WTC11 (cell line): ENCODE data around the gene PPP1R16B. TPM values are rescaled to one million over a fixed set of nuclear protein-coding genes. Genes with fewer than 3 reads are reported as not detected.

ENCODE experiments used
- ATAC-seq: fragments of 200-7000 bp; cut with Tn5 transposase; 2 replicates; pipeline ENCODE4 v1.10.0; 2021; ENCODE audit warnings: mild to moderate bottlenecking, moderate library complexity
- CTCF ChIA-PET: fragments of 300-600 bp; sonication (Branson Sonifier 250); formaldehyde crosslinking; loops from one replicate; lab custom pipeline; 2021; ENCODE audit warnings: antibody characterized with exemption; lab: Charles Lee
- POLR2A ChIA-PET: fragments of 350-600 bp; sonication (Branson Sonifier 250); formaldehyde crosslinking; loops from one replicate; lab custom pipeline; 2021; ENCODE audit warnings: antibody characterized with exemption; lab: Charles Lee
- DNase-seq: peaks from one replicate; pipeline ENCODE4 v3.0.0; 2021; ENCODE audit warnings: low spot score
- H3K27ac Mint-ChIP-seq: 2 replicates; pipeline ENCODE4 v1.8.0; 2021; ENCODE audit warnings: mixed read lengths
- H3K27me3 Mint-ChIP-seq: 2 replicates; pipeline ENCODE4 v1.8.0; 2021; ENCODE audit warnings: low read depth, mild to moderate bottlenecking, moderate library complexity, mixed read lengths
- H3K36me3 Mint-ChIP-seq: 2 replicates; pipeline ENCODE4 v1.8.0; 2021; ENCODE audit warnings: mixed read lengths
- H3K4me1 Mint-ChIP-seq: 2 replicates; pipeline ENCODE4 v1.8.0; 2022; ENCODE audit warnings: mixed read lengths
- H3K4me3 Mint-ChIP-seq: 2 replicates; pipeline ENCODE4 v1.8.0; 2021; ENCODE audit warnings: mild to moderate bottlenecking, moderate library complexity, mixed read lengths
- H3K9me3 Mint-ChIP-seq: 2 replicates; pipeline ENCODE4 v1.8.0; 2021; ENCODE audit warnings: mixed read lengths
- EMX1 ChIP-seq: fragments of 250-450 bp; sonication (Bioruptor Pico); IDR thresholded peaks from 2 replicates; pipeline ENCODE4 v1.8.0; 2021; ENCODE audit warnings: mild to moderate bottlenecking
- FOXK1 ChIP-seq: sonication (generic); formaldehyde crosslinking; IDR thresholded peaks from 2 replicates; pipeline ENCODE4 v1.8.0; 2022; ENCODE audit warnings: mild to moderate bottlenecking, moderate library complexity, missing genetic modification reagents
- HMGA2 ChIP-seq: fragments of 250-450 bp; sonication (Bioruptor Pico); IDR thresholded peaks from 2 replicates; pipeline ENCODE4 v1.4.0; 2021; ENCODE audit warnings: mild to moderate bottlenecking, moderate library complexity
- IRF1 ChIP-seq: sonication (generic); formaldehyde crosslinking; IDR thresholded peaks from 2 replicates; pipeline ENCODE4 v1.8.0; 2023; ENCODE audit warnings: missing genetic modification reagents
- MAX ChIP-seq: sonication (generic); formaldehyde crosslinking; IDR thresholded peaks from 2 replicates; pipeline ENCODE4 v1.8.0; 2022; ENCODE audit warnings: mild to moderate bottlenecking, missing genetic modification reagents
- MYBL2 ChIP-seq: sonication (generic); formaldehyde crosslinking; IDR thresholded peaks from 2 replicates; pipeline ENCODE4 v1.8.1; 2023; ENCODE audit warnings: mild to moderate bottlenecking, moderate library complexity, missing genetic modification reagents
- NR1H2 ChIP-seq: sonication (generic); formaldehyde crosslinking; IDR thresholded peaks from 2 replicates; pipeline ENCODE4 v1.9.0; 2021; ENCODE audit warnings: mild to moderate bottlenecking, moderate library complexity, missing genetic modification reagents
- PREB ChIP-seq: sonication (generic); formaldehyde crosslinking; IDR thresholded peaks from 2 replicates; pipeline ENCODE4 v1.8.1; 2022; ENCODE audit warnings: mild to moderate bottlenecking, missing genetic modification reagents, moderate library complexity, borderline replicate concordance
- SOX15 ChIP-seq: fragments of 250-450 bp; sonication (Bioruptor Pico); IDR thresholded peaks from 2 replicates; pipeline ENCODE4 v1.9.0; 2021; ENCODE audit warnings: mild to moderate bottlenecking
- TEAD4 ChIP-seq: sonication (generic); formaldehyde crosslinking; IDR thresholded peaks from 2 replicates; pipeline ENCODE4 v1.8.0; 2022; ENCODE audit warnings: mild to moderate bottlenecking, missing genetic modification reagents
- USF1 ChIP-seq: sonication (generic); formaldehyde crosslinking; IDR thresholded peaks from 2 replicates; pipeline ENCODE4 v1.8.0; 2022; ENCODE audit warnings: mild to moderate bottlenecking, missing genetic modification reagents
- ZNF281 ChIP-seq: sonication (generic); formaldehyde crosslinking; IDR thresholded peaks from 2 replicates; pipeline ENCODE4 v1.8.0; 2023; ENCODE audit warnings: mild to moderate bottlenecking, missing genetic modification reagents
- ZNF396 ChIP-seq: fragments of 250-450 bp; sonication (Bioruptor Pico); IDR thresholded peaks from 2 replicates; pipeline ENCODE4 v1.8.0; 2021; ENCODE audit warnings: mild to moderate bottlenecking, moderate library complexity, borderline replicate concordance
- ZNF512 ChIP-seq: sonication (generic); formaldehyde crosslinking; IDR thresholded peaks from 2 replicates; pipeline ENCODE4 v1.8.1; 2022; ENCODE audit warnings: missing genetic modification reagents, borderline replicate concordance
- total RNA-seq: library from RNA; stranded (reverse); gene quantifications from 3 replicates; pipeline ENCODE4 v1.2.3, GENCODE V29; 2021

The PPP1R16B gene
- total RNA-seq, 1 experiment from 2014 or later: 12.0 TPM

- no peak for TF ChIP-seq USF1
- no peak for TF ChIP-seq MYBL2 (CRISPR knock-in tag)
- no peak for TF ChIP-seq ZNF396 (CRISPR knock-in tag)
These were observed 36.1 kb downstream of the PPP1R16B start (continued) for GRCh38 chr20:38841570-38841969.

- H3K27ac Mint-ChIP-seq: peak overlapping the region; percentile 68
- no peaks in the 10 kb centered on the region for H3K27me3 Mint-ChIP-seq
- no peaks in the 10 kb centered on the region for H3K9me3 Mint-ChIP-seq
- peaks cover 25% of the 10 kb centered on the region for H3K4me1 Mint-ChIP-seq
- TF ChIP-seq SOX15 (CRISPR knock-in tag) (no peak), HMGA2 (CRISPR knock-in tag) (no peak)
- TF ChIP-seq, all 79 proteins: peak for 0
- POLR2A ChIA-PET: no interaction called here
- Mint-ChIP-seq H3K4me3 (no peak overlapping the region), H3K36me3 (0 out of 2 replicates have a peak, but pooled peaks cover under 1% of the 10 kb centered on the region)
- DNase-seq (no peak), ATAC-seq (no peak)
- CTCF ChIA-PET: interaction anchor here (0.7 to 1.5 kb wide), 2 partner anchors 19 to 51 kb away, joined by 4 to 6 read pairs; no protein-coding TSS in a partner anchor
These were observed 36.5 kb downstream of the PPP1R16B start for GRCh38 chr20:38842026-38842425.

GRCh38 chr20:38842558-38842981, 37.1 kb downstream of the PPP1R16B start:
- Mint-ChIP-seq H3K4me3 (no peak overlapping the region), H3K36me3 (no peaks in the 10 kb centered on the region), H3K4me1 (peaks cover 25% of the 10 kb centered on the region), H3K27me3 (no peaks in the 10 kb centered on the region), H3K9me3 (no peaks in the 10 kb centered on the region), H3K27ac (peak overlapping the region; percentile 45; the same call in 1 of the 2 replicates)
- TF ChIP-seq SOX15 (CRISPR knock-in tag): no peak
- TF ChIP-seq TEAD4: no peak
- TF ChIP-seq ZNF281: no peak
- TF ChIP-seq MAX (CRISPR knock-in tag): no peak
- TF ChIP-seq ZNF512 (CRISPR knock-in tag): no peak
- TF ChIP-seq EMX1 (CRISPR knock-in tag): no peak
- TF ChIP-seq PREB (CRISPR knock-in tag): no peak
- no peak for TF ChIP-seq NR1H2 (CRISPR knock-in tag)
- no peak for TF ChIP-seq IRF1 (CRISPR knock-in tag)
- no peak for TF ChIP-seq FOXK1
- POLR2A ChIA-PET: no interaction called here
- ATAC-seq (peak; percentile 43; the same call in 1 of the 2 replicates), DNase-seq (no peak)
- CTCF ChIA-PET: interaction anchor here (0.7 to 1.5 kb wide), 2 partner anchors 18 to 51 kb away, joined by 4 to 6 read pairs; no protein-coding TSS in a partner anchor
